SK-N-SH treated with all-trans-retinoic acid at 6 μM for 48 hours (cell line): ENCODE results near the gene LEMD2.

Experiments
- ATAC-seq: fragments of 200-7000 bp; cut with Tn5 transposase; 3 replicates; pipeline ENCODE4 v1.9.1; 2020; ENCODE audit warnings: mild to moderate bottlenecking, moderate library complexity
- ARNTL ChIP-seq: fragments of 450-650 bp; formaldehyde crosslinking; IDR thresholded peaks from 2 replicates; pipeline ENCODE4 v1.5.0; 2020; ENCODE audit warnings: low read depth, mild to moderate bottlenecking, moderate library complexity, borderline replicate concordance
- BACH2 ChIP-seq: fragments of 250-450 bp; sonication (Bioruptor Pico); IDR thresholded peaks from 2 replicates; pipeline ENCODE4 v1.9.0; 2021; ENCODE audit warnings: mild to moderate bottlenecking, borderline replicate concordance
- CSDC2 ChIP-seq: fragments of 250-450 bp; sonication (Bioruptor Pico); IDR thresholded peaks from 2 replicates; pipeline ENCODE4 v1.5.0; 2020; ENCODE audit warnings: mild to moderate bottlenecking, moderate library complexity
- ESRRG ChIP-seq: fragments of 250-450 bp; sonication (Bioruptor Pico); IDR thresholded peaks from 2 replicates; pipeline ENCODE4 v1.6.1; 2021; ENCODE audit warnings: mild to moderate bottlenecking
- GLIS3 ChIP-seq: fragments of 250-450 bp; sonication (Bioruptor Pico); IDR thresholded peaks from 2 replicates; pipeline ENCODE4 v1.5.0; 2020; ENCODE audit warnings: mild to moderate bottlenecking, moderate library complexity
- ISL1 ChIP-seq: fragments of 250-450 bp; sonication (Bioruptor Pico); IDR thresholded peaks from 2 replicates; pipeline ENCODE4 v2.1.2; 2022; ENCODE audit warnings: mild to moderate bottlenecking, moderate library complexity
- OSR1 ChIP-seq: fragments of 250-450 bp; sonication (Bioruptor Pico); IDR thresholded peaks from 2 replicates; pipeline ENCODE4 v1.8.0; 2022; ENCODE audit warnings: moderate library complexity, mild to moderate bottlenecking, inconsistent platforms
- PATZ1 ChIP-seq: fragments of 250-450 bp; sonication (Bioruptor Pico); IDR thresholded peaks from 2 replicates; pipeline ENCODE4 v1.8.0; 2020; ENCODE audit warnings: mild to moderate bottlenecking, moderate library complexity, borderline replicate concordance
- PPARA ChIP-seq: fragments of 250-450 bp; sonication (Bioruptor Pico); IDR thresholded peaks from 2 replicates; pipeline ENCODE4 v1.5.0; 2020; ENCODE audit warnings: mild to moderate bottlenecking, borderline replicate concordance
- RARB ChIP-seq: fragments of 250-450 bp; sonication (Bioruptor Pico); IDR thresholded peaks from 2 replicates; pipeline ENCODE4 v1.8.0; 2021; ENCODE audit warnings: mild to moderate bottlenecking, moderate library complexity
- SNAI2 ChIP-seq: fragments of 250-450 bp; sonication (Bioruptor Pico); IDR thresholded peaks from 2 replicates; pipeline ENCODE4 v1.5.0; 2020; ENCODE audit warnings: mild to moderate bottlenecking, moderate library complexity
- TCF4 ChIP-seq: fragments of 250-450 bp; sonication (Bioruptor Pico); IDR thresholded peaks from 2 replicates; pipeline ENCODE4 v1.8.0; 2021; ENCODE audit warnings: mild to moderate bottlenecking, moderate library complexity, borderline replicate concordance
- ZC3H10 ChIP-seq: fragments of 250-450 bp; sonication (Bioruptor Pico); IDR thresholded peaks from 2 replicates; pipeline ENCODE4 v1.5.1; 2021; ENCODE audit warnings: mild to moderate bottlenecking, moderate library complexity
- ZNF565 ChIP-seq: fragments of 450-650 bp; formaldehyde crosslinking; conservative IDR thresholded peaks from 2 replicates; pipeline ENCODE4 v1.5.0; 2020; ENCODE audit warnings: low read depth, mild to moderate bottlenecking, moderate library complexity
- ZNF70 ChIP-seq: fragments of 450-650 bp; formaldehyde crosslinking; IDR thresholded peaks from 2 replicates; pipeline ENCODE4 v1.5.0; 2020; ENCODE audit warnings: mild to moderate bottlenecking, moderate library complexity
- ZNF8 ChIP-seq: fragments of 450-650 bp; formaldehyde crosslinking; IDR thresholded peaks from 2 replicates; pipeline ENCODE4 v1.5.0; 2020; ENCODE audit warnings: mild to moderate bottlenecking, moderate library complexity
- TF ChIP-seq, protein P1 (sequence below): fragments of 250-450 bp; sonication (Bioruptor Pico); IDR thresholded peaks from 2 replicates; pipeline ENCODE4 v1.8.0; 2021; ENCODE audit warnings: low read depth, mild to moderate bottlenecking, moderate library complexity, borderline replicate concordance
- TF ChIP-seq, protein P2 (sequence below): fragments of 250-450 bp; sonication (Bioruptor Pico); IDR thresholded peaks from 2 replicates; pipeline ENCODE4 v1.5.1; 2020; ENCODE audit warnings: low read depth, mild to moderate bottlenecking, moderate library complexity

LEMD2 gene

GRCh38 chr6:33737267-33738026 lies 51.5 kb downstream of the LEMD2 start:
- ATAC-seq: no peak
- TF ChIP-seq PPARA (CRISPR knock-in tag) (no peak), CSDC2 (CRISPR knock-in tag) (no peak), ESRRG (CRISPR knock-in tag) (no peak), ISL1 (CRISPR knock-in tag) (no peak), ZNF8 (CRISPR knock-in tag) (no peak), ARNTL (CRISPR knock-in tag) (no peak), OSR1 (CRISPR knock-in tag) (no peak), GLIS3 (no peak), BACH2 (CRISPR knock-in tag) (no peak)
- TF ChIP-seq, protein P1, sequence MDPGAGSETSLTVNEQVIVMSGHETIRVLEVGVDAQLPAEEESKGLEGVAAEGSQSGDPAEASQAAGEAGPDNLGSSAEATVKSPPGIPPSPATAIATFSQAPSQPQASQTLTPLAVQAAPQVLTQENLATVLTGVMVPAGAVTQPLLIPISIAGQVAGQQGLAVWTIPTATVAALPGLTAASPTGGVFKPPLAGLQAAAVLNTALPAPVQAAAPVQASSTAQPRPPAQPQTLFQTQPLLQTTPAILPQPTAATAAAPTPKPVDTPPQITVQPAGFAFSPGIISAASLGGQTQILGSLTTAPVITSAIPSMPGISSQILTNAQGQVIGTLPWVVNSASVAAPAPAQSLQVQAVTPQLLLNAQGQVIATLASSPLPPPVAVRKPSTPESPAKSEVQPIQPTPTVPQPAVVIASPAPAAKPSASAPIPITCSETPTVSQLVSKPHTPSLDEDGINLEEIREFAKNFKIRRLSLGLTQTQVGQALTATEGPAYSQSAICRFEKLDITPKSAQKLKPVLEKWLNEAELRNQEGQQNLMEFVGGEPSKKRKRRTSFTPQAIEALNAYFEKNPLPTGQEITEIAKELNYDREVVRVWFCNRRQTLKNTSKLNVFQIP (CRISPR knock-in tag): no peak
- TF ChIP-seq, protein P2, sequence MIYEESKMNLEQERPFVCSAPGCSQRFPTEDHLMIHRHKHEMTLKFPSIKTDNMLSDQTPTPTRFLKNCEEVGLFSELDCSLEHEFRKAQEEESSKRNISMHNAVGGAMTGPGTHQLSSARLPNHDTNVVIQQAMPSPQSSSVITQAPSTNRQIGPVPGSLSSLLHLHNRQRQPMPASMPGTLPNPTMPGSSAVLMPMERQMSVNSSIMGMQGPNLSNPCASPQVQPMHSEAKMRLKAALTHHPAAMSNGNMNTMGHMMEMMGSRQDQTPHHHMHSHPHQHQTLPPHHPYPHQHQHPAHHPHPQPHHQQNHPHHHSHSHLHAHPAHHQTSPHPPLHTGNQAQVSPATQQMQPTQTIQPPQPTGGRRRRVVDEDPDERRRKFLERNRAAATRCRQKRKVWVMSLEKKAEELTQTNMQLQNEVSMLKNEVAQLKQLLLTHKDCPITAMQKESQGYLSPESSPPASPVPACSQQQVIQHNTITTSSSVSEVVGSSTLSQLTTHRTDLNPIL (CRISPR knock-in tag): no peak

DNA sequence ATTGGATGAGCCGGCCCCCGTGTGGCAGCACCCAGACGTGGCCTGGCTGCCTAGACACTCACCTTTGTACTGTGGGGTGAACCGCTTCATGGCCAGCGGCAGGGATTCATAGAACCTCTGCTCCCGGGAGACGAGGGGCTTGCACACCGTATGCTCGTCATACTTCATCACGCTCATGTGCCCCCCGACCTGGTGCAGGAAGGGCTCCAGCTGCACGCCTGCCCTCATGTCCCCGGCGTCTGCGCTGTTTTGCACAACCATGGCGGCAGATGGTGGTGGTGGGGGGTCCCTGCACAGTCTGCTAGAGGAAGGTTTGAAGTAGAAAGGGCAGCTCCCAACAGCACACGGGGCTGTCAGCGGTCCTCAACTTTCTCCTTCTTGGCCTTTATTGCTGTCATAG lies 53.7 kb downstream of the LEMD2 start:
- ATAC-seq: no peak
- TF ChIP-seq ESRRG (CRISPR knock-in tag) (no peak), PATZ1 (CRISPR knock-in tag) (no peak), PPARA (CRISPR knock-in tag) (no peak), RARB (CRISPR knock-in tag) (no peak), BACH2 (CRISPR knock-in tag) (no peak), OSR1 (CRISPR knock-in tag) (no peak), ISL1 (CRISPR knock-in tag) (no peak), ARNTL (CRISPR knock-in tag) (no peak), GLIS3 (no peak), ZNF70 (no peak)
- TF ChIP-seq, protein P2 (CRISPR knock-in tag): no peak

DNA sequence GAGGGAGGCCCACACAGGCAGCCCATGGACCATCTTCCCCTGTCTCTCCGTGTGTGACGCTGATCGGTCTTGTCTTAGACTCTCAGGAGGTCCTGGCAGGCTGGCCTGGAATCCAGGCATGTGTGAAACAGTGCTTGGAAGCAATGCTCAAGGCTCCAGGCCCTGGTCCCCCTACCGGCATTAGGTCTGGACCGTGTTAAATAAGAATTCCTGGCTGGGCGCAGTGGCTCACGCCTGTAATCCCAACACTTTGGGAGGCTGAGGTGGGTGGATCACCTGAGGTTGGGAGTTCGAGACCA lies 55.3 kb downstream of the LEMD2 start:
- no peak for ATAC-seq
- TF ChIP-seq TCF4 (CRISPR knock-in tag): no peak

DNA sequence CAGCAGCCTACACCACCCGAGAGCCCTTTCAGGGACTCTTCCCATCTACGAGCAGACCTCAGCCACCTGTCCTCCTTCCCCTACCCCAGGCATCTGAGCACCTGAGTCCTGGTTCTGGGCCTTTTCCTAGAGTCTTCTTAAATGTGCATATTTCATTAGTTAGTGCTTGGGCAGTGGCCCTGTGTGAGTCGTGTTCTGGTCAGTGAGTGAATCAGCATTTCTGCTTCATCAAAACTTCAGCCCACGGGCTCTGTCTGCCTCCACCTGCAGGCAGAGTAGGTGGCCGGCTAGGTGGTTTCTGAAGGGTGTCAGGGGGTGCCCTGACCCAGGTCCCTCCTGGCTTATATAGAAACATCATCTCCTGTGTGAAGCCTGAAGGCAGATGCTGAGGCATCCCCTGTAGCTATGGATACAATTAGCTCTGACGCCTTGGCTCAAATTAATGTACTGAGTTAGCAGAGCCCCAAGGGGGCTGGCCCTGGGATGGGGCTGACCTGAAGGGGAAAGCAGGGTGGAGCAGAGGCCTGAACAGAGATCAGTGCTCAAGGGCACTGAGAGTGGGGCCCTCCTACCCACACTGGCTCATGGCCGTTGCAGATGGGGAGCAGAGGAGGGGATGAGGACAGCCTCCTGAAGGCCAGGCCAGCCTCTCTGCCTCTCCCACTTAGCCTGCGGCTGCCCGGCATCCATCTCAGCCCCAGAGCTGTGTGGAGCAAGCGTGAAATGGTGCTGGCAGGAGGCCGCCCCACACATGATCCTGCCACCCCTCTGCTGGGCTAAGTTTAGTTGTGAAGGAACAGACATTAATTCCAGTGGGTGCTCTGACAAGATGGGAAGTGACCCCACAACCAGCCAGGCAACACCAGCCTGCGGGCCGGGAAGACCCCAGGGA lies 55.9 kb downstream of the LEMD2 start:
- no peak for TF ChIP-seq OSR1 (CRISPR knock-in tag)
- TF ChIP-seq ZNF565: no peak
- TF ChIP-seq ZNF8 (CRISPR knock-in tag): no peak
- no peak for TF ChIP-seq GLIS3
- TF ChIP-seq ZC3H10 (CRISPR knock-in tag): no peak
- TF ChIP-seq BACH2 (CRISPR knock-in tag): no peak
- TF ChIP-seq, protein P2 (CRISPR knock-in tag): no peak
- TF ChIP-seq SNAI2 (CRISPR knock-in tag): no peak
- no peak for TF ChIP-seq RARB (CRISPR knock-in tag)
- TF ChIP-seq PATZ1 (CRISPR knock-in tag): no peak
- TF ChIP-seq CSDC2 (CRISPR knock-in tag): no peak
- TF ChIP-seq, all 23 proteins: peak for 0
- no peak for ATAC-seq
